H1 (cell line): ENCODE measurements around the gene PGP. TPM values are rescaled to one million over a fixed set of nuclear protein-coding genes. Genes with fewer than 3 reads are reported as not detected.

Experiments used
- CTCF ChIA-PET: fragments of 300-600 bp; sonication (Branson Sonifier 250); formaldehyde crosslinking; loops from one replicate; lab custom pipeline; 2021; ENCODE audit not compliant: partially characterized antibody; lab: Charles Lee
- POLR2A ChIA-PET: fragments of 300-600 bp; sonication (Branson Sonifier 250); formaldehyde crosslinking; loops from one replicate; lab custom pipeline; 2021; ENCODE audit warnings: inconsistent platforms; ENCODE audit not compliant: partially characterized antibody; lab: Charles Lee
- DNase-seq, 2 experiments: peaks; one replicate each; pipeline versions ENCODE4 v3.0.0 to v3.0.0-alpha.2; 2010 to 2022; ENCODE audit warnings: low spot score in 2 of 2, low read depth in 1 of 2, mixed read lengths in 1 of 2
- FAIRE-seq: peaks from 2 replicates; lab custom pipeline; 2011; peaks lifted over from hg19 to GRCh38; lab: Jason Lieb, UNC
- H2AFZ ChIP-seq: 2 replicates; pipeline ENCODE4 v1.8.1; 2012; ENCODE audit warnings: low read length, inconsistent platforms
- H2AK5ac ChIP-seq: 2 replicates; pipeline ENCODE4 v1.6.1; 2013; ENCODE audit warnings: low read depth, low read length
- H2BK120ac ChIP-seq: replicated peaks from 2 replicates; pipeline ENCODE3; 2013; ENCODE audit warnings: low read depth, low read length, inconsistent platforms
- H2BK12ac ChIP-seq: 2 replicates; pipeline ENCODE4 v1.6.1; 2013; ENCODE audit warnings: low read depth, low read length
- H2BK15ac ChIP-seq: 2 replicates; pipeline ENCODE4 v1.6.1; 2013; ENCODE audit warnings: low read length
- H2BK20ac ChIP-seq: 2 replicates; pipeline ENCODE4 v1.6.1; 2013; ENCODE audit warnings: low read length
- H2BK5ac ChIP-seq: 2 replicates; pipeline ENCODE4 v1.6.1; 2013; ENCODE audit warnings: low read depth, low read length
- H3K14ac ChIP-seq: 2 replicates; pipeline ENCODE4 v1.6.1; 2013; ENCODE audit warnings: inconsistent platforms; ENCODE audit not compliant: insufficient read length
- H3K18ac ChIP-seq: 2 replicates; pipeline ENCODE4 v1.6.1; 2013; ENCODE audit warnings: low read length; ENCODE audit errors: extremely low read depth
- H3K23ac ChIP-seq: 2 replicates; pipeline ENCODE4 v1.6.1; 2013; ENCODE audit warnings: inconsistent platforms; ENCODE audit not compliant: insufficient read length
- H3K23me2 ChIP-seq: 2 replicates; pipeline ENCODE4 v1.6.1; 2013; ENCODE audit warnings: low read depth, low read length
- H3K27ac ChIP-seq: 2 replicates; pipeline ENCODE4 v1.6.1; 2011; ENCODE audit warnings: low read depth, low read length, inconsistent platforms
- H3K27me3 ChIP-seq, 4 experiments: replicated peaks in 1 of 4; 1 replicate in 1 of 4; 2 replicates in 3 of 4; pipeline versions ENCODE4 v1.6.1 to v1.8.1; 2011 to 2013; ENCODE audit warnings: low read length in 3 of 4, mild to moderate bottlenecking in 3 of 4, inconsistent platforms in 2 of 4, mixed read lengths in 2 of 4, moderate library complexity in 1 of 4; ENCODE audit not compliant: control insufficient read depth in 3 of 4, insufficient read depth in 3 of 4; ENCODE audit errors: extremely low read depth in 1 of 4
- H3K36me3 ChIP-seq, 4 experiments: 2 replicates each; pipeline versions ENCODE4 v1.6.1 to v1.8.1; 2011 to 2013; ENCODE audit warnings: mild to moderate bottlenecking in 4 of 4, low read length in 3 of 4, moderate library complexity in 2 of 4, control low read depth in 1 of 4, inconsistent platforms in 1 of 4; ENCODE audit not compliant: insufficient read depth in 4 of 4, control insufficient read depth in 2 of 4
- H3K4ac ChIP-seq: replicated peaks from 2 replicates; pipeline ENCODE3; 2013; ENCODE audit warnings: low read length, low read depth, mixed read lengths, inconsistent platforms; ENCODE audit not compliant: insufficient read length
- H3K4me1 ChIP-seq, 4 experiments: replicated peaks in 1 of 4; 1 replicate in 1 of 4; 2 replicates in 3 of 4; pipeline versions ENCODE4 v1.6.1 to v1.8.1; 2011 to 2013; ENCODE audit warnings: low read length in 3 of 4, inconsistent platforms in 2 of 4, mixed read lengths in 1 of 4; ENCODE audit not compliant: insufficient read depth in 4 of 4, control insufficient read depth in 3 of 4
- H3K4me2 ChIP-seq, 2 experiments: 2 replicates each; pipeline versions ENCODE4 v1.6.1 to v1.8.1; 2011 to 2013; ENCODE audit warnings: low read depth in 2 of 2, low read length in 2 of 2, control low read depth in 1 of 2, inconsistent platforms in 1 of 2, mild to moderate bottlenecking in 1 of 2; ENCODE audit not compliant: insufficient read depth in 1 of 2
- H3K4me3 ChIP-seq, 4 experiments: fragments of 200-600, 300-600 bp in 1 of 4; sonication (generic), shearing (Covaris generic), sonication (Bioruptor Twin) in 1 of 4; 2 replicates each; pipeline versions ENCODE4 v1.5.1 to v1.8.1; 2011 to 2016; ENCODE audit warnings: low read length in 4 of 4, low read depth in 3 of 4, control low read depth in 2 of 4, inconsistent platforms in 2 of 4, mild to moderate bottlenecking in 2 of 4, mixed read lengths in 1 of 4, moderate library complexity in 1 of 4; ENCODE audit not compliant: insufficient read depth in 2 of 4; ENCODE audit errors: extremely low read depth in 1 of 4
- H3K56ac ChIP-seq: replicated peaks from 2 replicates; pipeline ENCODE3; 2013; ENCODE audit warnings: low read depth, mild to moderate bottlenecking, mixed read lengths, low read length, inconsistent platforms; ENCODE audit not compliant: insufficient read length
- H3K79me1 ChIP-seq: 2 replicates; pipeline ENCODE4 v1.6.1; 2013; ENCODE audit warnings: low read depth, low read length, control low read depth
- H3K79me2 ChIP-seq, 2 experiments: 2 replicates each; pipeline versions ENCODE4 v1.6.1 to v1.8.1; 2012 to 2013; ENCODE audit warnings: low read length in 2 of 2, mild to moderate bottlenecking in 2 of 2, inconsistent platforms in 1 of 2; ENCODE audit not compliant: insufficient read depth in 2 of 2, control insufficient read depth in 1 of 2
- H3K9ac ChIP-seq, 4 experiments: replicated peaks in 1 of 4; 1 replicate in 1 of 4; 2 replicates in 3 of 4; pipeline versions ENCODE4 v1.6.1 to v1.8.1; 2011 to 2013; ENCODE audit warnings: low read depth in 3 of 4, low read length in 3 of 4, control low read depth in 2 of 4, mild to moderate bottlenecking in 2 of 4, moderate library complexity in 2 of 4, inconsistent platforms in 1 of 4; ENCODE audit errors: extremely low read depth in 1 of 4
- H3K9me3 ChIP-seq, 2 experiments: 2 replicates each; pipeline versions ENCODE4 v1.6.1 to v1.8.1; 2012 to 2013; ENCODE audit warnings: mild to moderate bottlenecking in 2 of 2, moderate library complexity in 2 of 2, control low read depth in 1 of 2, inconsistent platforms in 1 of 2, low read depth in 1 of 2, low read length in 1 of 2, mixed read lengths in 1 of 2; ENCODE audit not compliant: insufficient read depth in 2 of 2
- H4K20me1 ChIP-seq, 2 experiments: replicated peaks in 1 of 2; 2 replicates each; pipeline versions ENCODE3 to v1.8.1; 2011 to 2013; ENCODE audit warnings: inconsistent platforms in 2 of 2, low read length in 2 of 2, mild to moderate bottlenecking in 1 of 2; ENCODE audit not compliant: insufficient read depth in 2 of 2, control insufficient read depth in 1 of 2
- H4K5ac ChIP-seq: 2 replicates; pipeline ENCODE4 v1.6.1; 2013; ENCODE audit warnings: low read length, low read depth, mixed read lengths, inconsistent platforms; ENCODE audit not compliant: insufficient read length
- H4K8ac ChIP-seq: 2 replicates; pipeline ENCODE4 v1.8.0; 2013; ENCODE audit warnings: mild to moderate bottlenecking, moderate library complexity, low read length, inconsistent platforms; ENCODE audit not compliant: insufficient read depth; ENCODE audit errors: extremely low read depth
- H4K91ac ChIP-seq: replicated peaks from 2 replicates; pipeline ENCODE3; 2013; ENCODE audit warnings: low read length, mixed read lengths, inconsistent platforms; ENCODE audit not compliant: insufficient read length
- POLR2AphosphoS5 ChIP-seq: IDR thresholded peaks from 2 replicates; pipeline ENCODE4 v1.6.1; 2011; ENCODE audit warnings: low read depth, low read length
- RAD21 ChIP-seq, 2 experiments: IDR thresholded peaks in 1 of 2; conservative IDR thresholded peaks in 1 of 2; 2 replicates each; pipeline ENCODE4 v1.6.1; 2011; ENCODE audit warnings: low read depth in 2 of 2, low read length in 2 of 2, improper control_type of control experiment in 1 of 2, inconsistent platforms in 1 of 2, mild to moderate bottlenecking in 1 of 2, moderate library complexity in 1 of 2
- WGBS, 2 experiments: shearing (Covaris generic) in 1 of 2; methylation state at CpG; one replicate each; pipeline versions ENCODE4 v1.1.6 to v1.1.7; 2013 to 2015; ENCODE audit warnings: low lambda C conversion rate in 2 of 2, mixed read lengths in 2 of 2, inconsistent platforms in 1 of 2, low coverage in 1 of 2, missing lambda C conversion rate in 1 of 2; ENCODE audit not compliant: insufficient replicate concordance in 2 of 2, insufficient coverage in 1 of 2, insufficient read length in 1 of 2; ENCODE audit errors: extremely low coverage in 1 of 2, missing lambda C conversion rate in 1 of 2; 5-methylcytosine and 5-hydroxymethylcytosine counted together
- polyA plus RNA-seq, 7 experiments: library from polyadenylated mRNA; depleted of rRNA in 3 of 7; stranded (reverse) in 5 of 7; unstranded in 2 of 7; fragments of >200 nt in 5 of 7; fragments of 200-250 nt in 2 of 7; gene quantifications; 1 replicate in 5 of 7; 2 replicates in 1 of 7; 4 replicates in 1 of 7; pipeline versions ENCODE4 v1.2.1 to v1.2.3, GENCODE V29; 2011 to 2013; ENCODE audit warnings: missing spikeins in 2 of 7, mixed read lengths in 2 of 7
- total RNA-seq: library from RNA; stranded (reverse); fragmentation: NEBNext Ultra II Directional; extraction: Animal tissue kit (Norgen Biotek cat#: 25700); gene quantifications from 2 replicates; pipeline ENCODE4 v1.2.1, GENCODE V29; 2021

The PGP gene
- total and polyA plus RNA-seq, 2 of the 8 experiments (the other 6 are each of a cell fraction or from before 2014, with no cell fraction given): 30.9 to 55.9 TPM

DNA sequence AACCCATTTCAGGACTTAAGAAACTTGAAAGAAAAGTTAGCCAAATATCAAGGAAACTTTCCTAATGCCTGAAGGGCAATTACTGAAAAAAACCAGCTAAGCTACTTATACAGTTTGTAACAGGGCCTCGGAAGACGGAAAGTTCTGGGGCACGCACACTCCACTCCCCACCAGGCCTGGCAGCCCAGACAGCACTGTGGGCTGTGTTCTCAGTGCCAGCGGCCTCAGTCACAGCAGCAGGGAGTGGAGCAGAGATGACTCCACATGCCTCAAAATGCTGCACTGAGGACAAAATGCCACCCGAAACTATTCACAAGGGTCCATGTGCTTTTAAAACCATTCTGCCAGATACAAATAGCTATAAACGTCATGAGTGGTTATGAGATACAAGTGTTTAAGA is 43.1 kb upstream of the PGP start:
- Histone ChIP-seq H2BK5ac (no peak overlapping the region), H2AFZ (no peak overlapping the region), H3K27me3 (no peaks in the 10 kb centered on the region), H3K9ac (no peak overlapping the region), H3K4me3 (no peak overlapping the region), H4K5ac (no peak overlapping the region), H4K20me1 (peaks cover 16 to 20% of the 10 kb centered on the region in 2 experiments), H3K23me2 (0 out of 2 replicates have a peak, but pooled peaks cover 2% of the 10 kb centered on the region), H3K18ac (no peak overlapping the region), H2BK20ac (no peak overlapping the region), H4K91ac (no peak overlapping the region), H2BK15ac (no peak overlapping the region), H2AK5ac (no peak overlapping the region), H3K79me2 (peaks cover 7 to 33% of the 10 kb centered on the region in 2 experiments; a peak in 3 of 4 replicates), H2BK120ac (no peak overlapping the region), H2BK12ac (no peak overlapping the region), H3K9me3 (no peaks in the 10 kb centered on the region), H3K36me3 (peaks cover 48 to 96% (median 75%) of the 10 kb centered on the region in 4 experiments), H3K56ac (no peak overlapping the region), H3K14ac (no peak overlapping the region), H3K27ac (no peak overlapping the region), H4K8ac (no peak overlapping the region), H3K4me2 (no peak overlapping the region), H3K4ac (no peak overlapping the region), H3K79me1 (peaks cover 4% of the 10 kb centered on the region), H3K23ac (no peak overlapping the region), H3K4me1 (no peaks in the 10 kb centered on the region; a peak in 1 of 7 replicates)
- FAIRE-seq (no peak), DNase-seq (no peak)
- ChIA-PET CTCF (interaction anchor here (0.6 to 1.8 kb wide), 7 partner anchors 10 to 458 kb away, joined by 3 to 5 read pairs (median 3); no protein-coding TSS in a partner anchor), POLR2A (interaction anchor here (0.6 to 13.9 kb wide), 10 partner anchors 9 to 192 kb away, joined by 3 to 228 read pairs (median 4); partner anchors contain the start of genes DNASE1L2, PGP, RNPS1 and TRAF7)
- TF ChIP-seq RAD21 (IDR thresholded peaks at IDR 0.05 in 1 of 2, conservative IDR thresholded peaks at IDR 0.05 in 1 of 2; ENCODE audit: low read depth in 2 of 2, low read length in 2 of 2): no peak
- TF ChIP-seq POLR2AphosphoS5: peak; percentile 31; the same call in 1 of the 2 replicates
- WGBS, 2 experiments: 92% methylated on average over 6 of the region's 6 CpGs; no CpG with 5 or more reads in 1 of the 2 experiments
